Measurements from ENCODE around the gene CELA3B. TPM values are rescaled to one million over a fixed set of nuclear protein-coding genes. Genes with fewer than 3 reads are reported as not detected.

Gene CELA3B
- total and polyA plus RNA-seq, 2 of the 13 experiments (the other 11 are each of a cell fraction or from before 2014, with no cell fraction given): 0.34 TPM; not detected in 1

- no peak for TF ChIP-seq KDM6A (CRISPR knock-in tag; IDR thresholded peaks at IDR 0.05; ENCODE audit: low read depth)
- TF ChIP-seq ZNF572 (CRISPR knock-in tag; IDR thresholded peaks at IDR 0.05): no peak
- TF ChIP-seq SCMH1 (CRISPR knock-in tag; IDR thresholded peaks at IDR 0.05; ENCODE audit: borderline replicate concordance): no peak
- no peak for TF ChIP-seq ZC3H4 (CRISPR knock-in tag; IDR thresholded peaks at IDR 0.05; ENCODE audit: borderline replicate concordance)
- TF ChIP-seq, protein P1, sequence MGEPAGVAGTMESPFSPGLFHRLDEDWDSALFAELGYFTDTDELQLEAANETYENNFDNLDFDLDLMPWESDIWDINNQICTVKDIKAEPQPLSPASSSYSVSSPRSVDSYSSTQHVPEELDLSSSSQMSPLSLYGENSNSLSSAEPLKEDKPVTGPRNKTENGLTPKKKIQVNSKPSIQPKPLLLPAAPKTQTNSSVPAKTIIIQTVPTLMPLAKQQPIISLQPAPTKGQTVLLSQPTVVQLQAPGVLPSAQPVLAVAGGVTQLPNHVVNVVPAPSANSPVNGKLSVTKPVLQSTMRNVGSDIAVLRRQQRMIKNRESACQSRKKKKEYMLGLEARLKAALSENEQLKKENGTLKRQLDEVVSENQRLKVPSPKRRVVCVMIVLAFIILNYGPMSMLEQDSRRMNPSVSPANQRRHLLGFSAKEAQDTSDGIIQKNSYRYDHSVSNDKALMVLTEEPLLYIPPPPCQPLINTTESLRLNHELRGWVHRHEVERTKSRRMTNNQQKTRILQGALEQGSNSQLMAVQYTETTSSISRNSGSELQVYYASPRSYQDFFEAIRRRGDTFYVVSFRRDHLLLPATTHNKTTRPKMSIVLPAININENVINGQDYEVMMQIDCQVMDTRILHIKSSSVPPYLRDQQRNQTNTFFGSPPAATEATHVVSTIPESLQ (CRISPR knock-in tag; conservative IDR thresholded peaks at IDR 0.05): no peak
- no peak for TF ChIP-seq TAF15 (IDR thresholded peaks at IDR 0.05; ENCODE audit: low read depth, low read length, poor library complexity, severe bottlenecking)
- TF ChIP-seq DPF2 (CRISPR knock-in tag; IDR thresholded peaks at IDR 0.05; ENCODE audit: borderline replicate concordance, low read depth): no peak
- TF ChIP-seq, protein P2, sequence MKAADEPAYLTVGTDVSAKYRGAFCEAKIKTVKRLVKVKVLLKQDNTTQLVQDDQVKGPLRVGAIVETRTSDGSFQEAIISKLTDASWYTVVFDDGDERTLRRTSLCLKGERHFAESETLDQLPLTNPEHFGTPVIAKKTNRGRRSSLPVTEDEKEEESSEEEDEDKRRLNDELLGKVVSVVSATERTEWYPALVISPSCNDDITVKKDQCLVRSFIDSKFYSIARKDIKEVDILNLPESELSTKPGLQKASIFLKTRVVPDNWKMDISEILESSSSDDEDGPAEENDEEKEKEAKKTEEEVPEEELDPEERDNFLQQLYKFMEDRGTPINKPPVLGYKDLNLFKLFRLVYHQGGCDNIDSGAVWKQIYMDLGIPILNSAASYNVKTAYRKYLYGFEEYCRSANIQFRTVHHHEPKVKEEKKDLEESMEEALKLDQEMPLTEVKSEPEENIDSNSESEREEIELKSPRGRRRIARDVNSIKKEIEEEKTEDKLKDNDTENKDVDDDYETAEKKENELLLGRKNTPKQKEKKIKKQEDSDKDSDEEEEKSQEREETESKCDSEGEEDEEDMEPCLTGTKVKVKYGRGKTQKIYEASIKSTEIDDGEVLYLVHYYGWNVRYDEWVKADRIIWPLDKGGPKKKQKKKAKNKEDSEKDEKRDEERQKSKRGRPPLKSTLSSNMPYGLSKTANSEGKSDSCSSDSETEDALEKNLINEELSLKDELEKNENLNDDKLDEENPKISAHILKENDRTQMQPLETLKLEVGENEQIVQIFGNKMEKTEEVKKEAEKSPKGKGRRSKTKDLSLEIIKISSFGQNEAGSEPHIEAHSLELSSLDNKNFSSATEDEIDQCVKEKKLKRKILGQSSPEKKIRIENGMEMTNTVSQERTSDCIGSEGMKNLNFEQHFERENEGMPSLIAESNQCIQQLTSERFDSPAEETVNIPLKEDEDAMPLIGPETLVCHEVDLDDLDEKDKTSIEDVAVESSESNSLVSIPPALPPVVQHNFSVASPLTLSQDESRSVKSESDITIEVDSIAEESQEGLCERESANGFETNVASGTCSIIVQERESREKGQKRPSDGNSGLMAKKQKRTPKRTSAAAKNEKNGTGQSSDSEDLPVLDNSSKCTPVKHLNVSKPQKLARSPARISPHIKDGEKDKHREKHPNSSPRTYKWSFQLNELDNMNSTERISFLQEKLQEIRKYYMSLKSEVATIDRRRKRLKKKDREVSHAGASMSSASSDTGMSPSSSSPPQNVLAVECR (CRISPR knock-in tag; IDR thresholded peaks at IDR 0.05; ENCODE audit: borderline replicate concordance): no peak
- no peak for TF ChIP-seq ZNF589 (CRISPR knock-in tag; conservative IDR thresholded peaks at IDR 0.05)
- 0 out of 2 replicates have a peak, but pooled peaks have one; percentile 1 for TF ChIP-seq MYC (CRISPR knock-in tag; IDR thresholded peaks at IDR 0.05; ENCODE audit: borderline replicate concordance)
- TF ChIP-seq ZNF605 (CRISPR knock-in tag; IDR thresholded peaks at IDR 0.05): no peak
- no peak for TF ChIP-seq ZNF598 (CRISPR knock-in tag; IDR thresholded peaks at IDR 0.05; ENCODE audit: borderline replicate concordance)
- no peak for TF ChIP-seq HNRNPUL1 (IDR thresholded peaks at IDR 0.05; ENCODE audit: low read depth, low read length)
- no peak for TF ChIP-seq ZNF839 (CRISPR knock-in tag; IDR thresholded peaks at IDR 0.05; ENCODE audit: borderline replicate concordance)
- TF ChIP-seq DDIT3 (CRISPR knock-in tag; IDR thresholded peaks at IDR 0.05): no peak
- TF ChIP-seq ZNF891 (CRISPR knock-in tag; IDR thresholded peaks at IDR 0.05): peak; percentile 43; the same call in 1 of the 2 replicates
- TF ChIP-seq ZNF644 (CRISPR knock-in tag; IDR thresholded peaks at IDR 0.05; ENCODE audit: low read depth): no peak
- TF ChIP-seq, protein P3, sequence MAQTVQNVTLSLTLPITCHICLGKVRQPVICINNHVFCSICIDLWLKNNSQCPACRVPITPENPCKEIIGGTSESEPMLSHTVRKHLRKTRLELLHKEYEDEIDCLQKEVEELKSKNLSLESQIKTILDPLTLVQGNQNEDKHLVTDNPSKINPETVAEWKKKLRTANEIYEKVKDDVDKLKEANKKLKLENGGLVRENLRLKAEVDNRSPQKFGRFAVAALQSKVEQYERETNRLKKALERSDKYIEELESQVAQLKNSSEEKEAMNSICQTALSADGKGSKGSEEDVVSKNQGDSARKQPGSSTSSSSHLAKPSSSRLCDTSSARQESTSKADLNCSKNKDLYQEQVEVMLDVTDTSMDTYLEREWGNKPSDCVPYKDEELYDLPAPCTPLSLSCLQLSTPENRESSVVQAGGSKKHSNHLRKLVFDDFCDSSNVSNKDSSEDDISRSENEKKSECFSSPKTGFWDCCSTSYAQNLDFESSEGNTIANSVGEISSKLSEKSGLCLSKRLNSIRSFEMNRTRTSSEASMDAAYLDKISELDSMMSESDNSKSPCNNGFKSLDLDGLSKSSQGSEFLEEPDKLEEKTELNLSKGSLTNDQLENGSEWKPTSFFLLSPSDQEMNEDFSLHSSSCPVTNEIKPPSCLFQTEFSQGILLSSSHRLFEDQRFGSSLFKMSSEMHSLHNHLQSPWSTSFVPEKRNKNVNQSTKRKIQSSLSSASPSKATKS (CRISPR knock-in tag; IDR thresholded peaks at IDR 0.05): no peak
- TF ChIP-seq TP53 (CRISPR knock-in tag; conservative IDR thresholded peaks at IDR 0.05): no peak
- TF ChIP-seq ZNF780A (CRISPR knock-in tag; IDR thresholded peaks at IDR 0.05): no peak
- no peak for TF ChIP-seq RFXANK (CRISPR knock-in tag; IDR thresholded peaks at IDR 0.05)
Observed at GRCh38 chr1:22024485-22025367, 47.9 kb downstream of the CELA3B start (continued).

All from HepG2 (cell line).